GM12878 (cell line): ENCODE measurements around the gene SDF4. TPM values are rescaled to one million over a fixed set of nuclear protein-coding genes. Genes with fewer than 3 reads are reported as not detected.

Experiments used
- BACH1 ChIP-seq: fragments of 450-650 bp; IDR thresholded peaks from 2 replicates; pipeline ENCODE4 v1.6.1; 2017; ENCODE audit warnings: mild to moderate bottlenecking, borderline replicate concordance
- CHD2 ChIP-seq: IDR thresholded peaks from 2 replicates; pipeline ENCODE4 v1.6.1; 2011; ENCODE audit warnings: low read depth, low read length, improper control_type of control experiment, borderline replicate concordance
- CHD4 ChIP-seq: fragments of 200-600 bp; sonication (generic); IDR thresholded peaks from 2 replicates; pipeline ENCODE4 v1.6.1; 2016; ENCODE audit warnings: mild to moderate bottlenecking
- EED ChIP-seq: sonication (generic); IDR thresholded peaks from 2 replicates; pipeline ENCODE4 v1.6.1; 2016; ENCODE audit warnings: antibody characterized with exemption, low read depth
- ESRRA ChIP-seq: IDR thresholded peaks from 2 replicates; pipeline ENCODE4 v1.6.1; 2012; ENCODE audit warnings: mild to moderate bottlenecking, low read length, improper control_type of control experiment
- HCFC1 ChIP-seq: fragments of 150-350 bp; IDR thresholded peaks from 2 replicates; pipeline ENCODE4 v1.6.1; 2014; ENCODE audit warnings: low read length
- HDAC6 ChIP-seq: fragments of 200-600 bp; sonication (generic); IDR thresholded peaks from one replicate; pipeline ENCODE4 v1.8.0; 2017; ENCODE audit warnings: antibody characterized with exemption; ENCODE audit not compliant: unreplicated experiment
- MEF2A ChIP-seq: IDR thresholded peaks from 2 replicates; pipeline ENCODE4 v1.6.1; 2011; ENCODE audit warnings: low read depth, mild to moderate bottlenecking, low read length, moderate library complexity; ENCODE audit not compliant: insufficient read depth
- RAD51 ChIP-seq: fragments of 450-650 bp; IDR thresholded peaks from 2 replicates; pipeline ENCODE4 v1.6.1; 2016; ENCODE audit warnings: moderate library complexity, mild to moderate bottlenecking, inconsistent platforms
- RELA ChIP-seq: fragments of 450-650 bp; IDR thresholded peaks from 2 replicates; pipeline ENCODE4 v1.8.0; 2014; ENCODE audit warnings: borderline replicate concordance; ENCODE audit not compliant: partially characterized antibody
- RUNX3 ChIP-seq: IDR thresholded peaks from 2 replicates; pipeline ENCODE4 v1.6.1; 2012; ENCODE audit warnings: low read length, inconsistent platforms
- SIN3A ChIP-seq: IDR thresholded peaks from 2 replicates; pipeline ENCODE4 v1.6.1; 2012; ENCODE audit warnings: low read depth, low read length, improper control_type of control experiment
- SMARCA5 ChIP-seq: fragments of 450-650 bp; IDR thresholded peaks from 2 replicates; pipeline ENCODE4 v1.6.1; 2017; ENCODE audit warnings: mild to moderate bottlenecking
- TCF3 ChIP-seq: IDR thresholded peaks from 2 replicates; pipeline ENCODE4 v1.6.1; 2012; ENCODE audit warnings: low read depth, mild to moderate bottlenecking, low read length, borderline replicate concordance; ENCODE audit not compliant: insufficient read depth
- ZNF24 ChIP-seq: fragments of 450-650 bp; IDR thresholded peaks from 2 replicates; pipeline ENCODE4 v1.6.1; 2017; ENCODE audit warnings: antibody characterized with exemption, mild to moderate bottlenecking
- ZNF274 ChIP-seq: IDR thresholded peaks from one replicate; pipeline ENCODE4 v1.8.0; 2011; ENCODE audit not compliant: insufficient read length, insufficient read depth
- polyA plus RNA-seq, 11 experiments: library from polyadenylated mRNA; depleted of rRNA in 4 of 11; unstranded in 6 of 11; stranded (reverse) in 5 of 11; fragments of >200 nt; fragmentation: Nextera tagmentation in 4 of 11; fragmentation: Illumina TruSeq in 1 of 11; extraction: Ambion mirVana in 4 of 11; extraction: Trizol in 1 of 11; gene quantifications; 1 replicate in 1 of 11; 2 replicates in 10 of 11; pipeline versions ENCODE4 v1.2.1 to v1.2.3, GENCODE V29; 2011 to 2016; ENCODE audit warnings: inconsistent platforms in 2 of 11, missing spikeins in 2 of 11, low read depth in 1 of 11
- total RNA-seq, 4 experiments: library from RNA; depleted of rRNA in 3 of 4; stranded (reverse); fragments of >200 nt in 3 of 4; fragmentation: Illumina TruSeq in 1 of 4; extraction: Trizol in 1 of 4; gene quantifications; 2 replicates each; pipeline versions ENCODE4 v1.2.1 to v1.2.3, GENCODE V29; 2013 to 2021
- TF ChIP-seq, protein P1 (sequence below): fragments of 450-650 bp; IDR thresholded peaks from 2 replicates; pipeline ENCODE4 v1.6.1; 2016; ENCODE audit warnings: mild to moderate bottlenecking
- TF ChIP-seq, protein P2 (sequence below): IDR thresholded peaks from 2 replicates; pipeline ENCODE4 v1.6.1; 2012; ENCODE audit warnings: low read depth, low read length, improper control_type of control experiment
- TF ChIP-seq, protein P3 (sequence below): IDR thresholded peaks from 2 replicates; pipeline ENCODE4 v1.6.1; 2011; ENCODE audit warnings: low read depth, low read length, improper control_type of control experiment, borderline replicate concordance
- TF ChIP-seq, protein P4 (sequence below): fragments of 450-650 bp; IDR thresholded peaks from 2 replicates; pipeline ENCODE4 v1.6.1; 2017; ENCODE audit warnings: mild to moderate bottlenecking, moderate library complexity

SDF4 gene
- total and polyA plus RNA-seq, 10 of the 15 experiments (the other 5 are each of a cell fraction or from before 2014, with no cell fraction given): 0.44 to 97.2 (median 40.2) TPM

GRCh38 chr1:1231400-1232207, at the start of gene SDF4 (continued):
- TF ChIP-seq CHD2: peak; percentile 81; the same call in 1 of the 2 replicates
- TF ChIP-seq RELA: peak; percentile 83
- TF ChIP-seq SMARCA5: peak; percentile 73
- TF ChIP-seq SIN3A: no peak; the same call in 1 of the 2 replicates
- peak; percentile 86 for TF ChIP-seq HCFC1
- TF ChIP-seq, protein P1, sequence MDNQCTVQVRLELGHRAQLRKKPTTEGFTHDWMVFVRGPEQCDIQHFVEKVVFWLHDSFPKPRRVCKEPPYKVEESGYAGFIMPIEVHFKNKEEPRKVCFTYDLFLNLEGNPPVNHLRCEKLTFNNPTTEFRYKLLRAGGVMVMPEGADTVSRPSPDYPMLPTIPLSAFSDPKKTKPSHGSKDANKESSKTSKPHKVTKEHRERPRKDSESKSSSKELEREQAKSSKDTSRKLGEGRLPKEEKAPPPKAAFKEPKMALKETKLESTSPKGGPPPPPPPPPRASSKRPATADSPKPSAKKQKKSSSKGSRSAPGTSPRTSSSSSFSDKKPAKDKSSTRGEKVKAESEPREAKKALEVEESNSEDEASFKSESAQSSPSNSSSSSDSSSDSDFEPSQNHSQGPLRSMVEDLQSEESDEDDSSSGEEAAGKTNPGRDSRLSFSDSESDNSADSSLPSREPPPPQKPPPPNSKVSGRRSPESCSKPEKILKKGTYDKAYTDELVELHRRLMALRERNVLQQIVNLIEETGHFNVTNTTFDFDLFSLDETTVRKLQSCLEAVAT: no peak
- TF ChIP-seq BACH1: peak; percentile 91
- peak; percentile 72 for TF ChIP-seq HDAC6
- no peak for TF ChIP-seq ZNF274
- TF ChIP-seq, protein P2, sequence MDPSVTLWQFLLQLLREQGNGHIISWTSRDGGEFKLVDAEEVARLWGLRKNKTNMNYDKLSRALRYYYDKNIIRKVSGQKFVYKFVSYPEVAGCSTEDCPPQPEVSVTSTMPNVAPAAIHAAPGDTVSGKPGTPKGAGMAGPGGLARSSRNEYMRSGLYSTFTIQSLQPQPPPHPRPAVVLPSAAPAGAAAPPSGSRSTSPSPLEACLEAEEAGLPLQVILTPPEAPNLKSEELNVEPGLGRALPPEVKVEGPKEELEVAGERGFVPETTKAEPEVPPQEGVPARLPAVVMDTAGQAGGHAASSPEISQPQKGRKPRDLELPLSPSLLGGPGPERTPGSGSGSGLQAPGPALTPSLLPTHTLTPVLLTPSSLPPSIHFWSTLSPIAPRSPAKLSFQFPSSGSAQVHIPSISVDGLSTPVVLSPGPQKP: 0 out of 2 replicates have a peak, but pooled peaks have one; percentile 54
- peak; percentile 43; the same call in 1 of the 2 replicates for TF ChIP-seq ZNF24
- no peak for TF ChIP-seq MEF2A
- no peak for TF ChIP-seq CHD4
- no peak for TF ChIP-seq ESRRA
- TF ChIP-seq EED: no peak
- peak; percentile 69 for TF ChIP-seq RUNX3
- TF ChIP-seq, protein P3, sequence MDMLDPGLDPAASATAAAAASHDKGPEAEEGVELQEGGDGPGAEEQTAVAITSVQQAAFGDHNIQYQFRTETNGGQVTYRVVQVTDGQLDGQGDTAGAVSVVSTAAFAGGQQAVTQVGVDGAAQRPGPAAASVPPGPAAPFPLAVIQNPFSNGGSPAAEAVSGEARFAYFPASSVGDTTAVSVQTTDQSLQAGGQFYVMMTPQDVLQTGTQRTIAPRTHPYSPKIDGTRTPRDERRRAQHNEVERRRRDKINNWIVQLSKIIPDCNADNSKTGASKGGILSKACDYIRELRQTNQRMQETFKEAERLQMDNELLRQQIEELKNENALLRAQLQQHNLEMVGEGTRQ: peak; percentile 94
- TF ChIP-seq TCF3: 0 out of 2 replicates have a peak, but pooled peaks have one; percentile 38
- TF ChIP-seq RAD51: peak; percentile 74; the same call in 1 of the 2 replicates
- TF ChIP-seq, protein P4, sequence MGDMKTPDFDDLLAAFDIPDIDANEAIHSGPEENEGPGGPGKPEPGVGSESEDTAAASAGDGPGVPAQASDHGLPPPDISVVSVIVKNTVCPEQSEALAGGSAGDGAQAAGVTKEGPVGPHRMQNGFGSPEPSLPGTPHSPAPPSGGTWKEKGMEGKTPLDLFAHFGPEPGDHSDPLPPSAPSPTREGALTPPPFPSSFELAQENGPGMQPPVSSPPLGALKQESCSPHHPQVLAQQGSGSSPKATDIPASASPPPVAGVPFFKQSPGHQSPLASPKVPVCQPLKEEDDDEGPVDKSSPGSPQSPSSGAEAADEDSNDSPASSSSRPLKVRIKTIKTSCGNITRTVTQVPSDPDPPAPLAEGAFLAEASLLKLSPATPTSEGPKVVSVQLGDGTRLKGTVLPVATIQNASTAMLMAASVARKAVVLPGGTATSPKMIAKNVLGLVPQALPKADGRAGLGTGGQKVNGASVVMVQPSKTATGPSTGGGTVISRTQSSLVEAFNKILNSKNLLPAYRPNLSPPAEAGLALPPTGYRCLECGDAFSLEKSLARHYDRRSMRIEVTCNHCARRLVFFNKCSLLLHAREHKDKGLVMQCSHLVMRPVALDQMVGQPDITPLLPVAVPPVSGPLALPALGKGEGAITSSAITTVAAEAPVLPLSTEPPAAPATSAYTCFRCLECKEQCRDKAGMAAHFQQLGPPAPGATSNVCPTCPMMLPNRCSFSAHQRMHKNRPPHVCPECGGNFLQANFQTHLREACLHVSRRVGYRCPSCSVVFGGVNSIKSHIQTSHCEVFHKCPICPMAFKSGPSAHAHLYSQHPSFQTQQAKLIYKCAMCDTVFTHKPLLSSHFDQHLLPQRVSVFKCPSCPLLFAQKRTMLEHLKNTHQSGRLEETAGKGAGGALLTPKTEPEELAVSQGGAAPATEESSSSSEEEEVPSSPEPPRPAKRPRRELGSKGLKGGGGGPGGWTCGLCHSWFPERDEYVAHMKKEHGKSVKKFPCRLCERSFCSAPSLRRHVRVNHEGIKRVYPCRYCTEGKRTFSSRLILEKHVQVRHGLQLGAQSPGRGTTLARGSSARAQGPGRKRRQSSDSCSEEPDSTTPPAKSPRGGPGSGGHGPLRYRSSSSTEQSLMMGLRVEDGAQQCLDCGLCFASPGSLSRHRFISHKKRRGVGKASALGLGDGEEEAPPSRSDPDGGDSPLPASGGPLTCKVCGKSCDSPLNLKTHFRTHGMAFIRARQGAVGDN: peak; percentile 68
